Nucleus accumbens (tissue), 56 donors: Measurements from ENCODE around the gene C1R.
A peak's percentile ranks its signal among the peaks of the same experiment; 100 is the strongest.
"Not testable (repeated sequence)": the region's sequence is repeated elsewhere in the genome, so short reads cannot be mapped to it uniquely, and the experiment has no call there.

Experiments
- DNase-seq, 56 donors: peaks; one replicate each; lab custom pipeline; 2025; lab: John Stamatoyannopoulos, UW

C1R gene

GRCh38 chr12:7121324-7121723, 29.1 kb upstream of the C1R start:
- DNase-seq = no peak

- DNase-seq = no peak
These were observed 27.9 kb upstream of the C1R start for GRCh38 chr12:7120166-7120565.

GRCh38 chr12:7118881-7119280, 26.6 kb upstream of the C1R start:
- DNase-seq = no peak

- no peak for DNase-seq
These were observed 25.4 kb upstream of the C1R start for GRCh38 chr12:7117670-7118069.

- no peak for DNase-seq
These were observed 24.7 kb upstream of the C1R start for GRCh38 chr12:7116916-7117315.

GRCh38 chr12:7116196-7116595, 24.0 kb upstream of the C1R start:
- DNase-seq = no peak

GRCh38 chr12:7114851-7115250, 22.6 kb upstream of the C1R start:
- DNase-seq = no peak

- no peak for DNase-seq
These were observed 21.8 kb upstream of the C1R start for GRCh38 chr12:7114008-7114407.

GRCh38 chr12:7113389-7113871, 21.2 kb upstream of the C1R start:
- DNase-seq = peak in 1 of 56 donors; percentile 16

GRCh38 chr12:7112041-7112440, 19.8 kb upstream of the C1R start:
- no peak for DNase-seq

GRCh38 chr12:7110661-7111060, 18.4 kb upstream of the C1R start:
- DNase-seq = no peak

GRCh38 chr12:7109572-7109920, 17.3 kb upstream of the C1R start:
- no peak for DNase-seq

GRCh38 chr12:7108796-7109571, 16.7 kb upstream of the C1R start, which contains the start of gene C1RL:
C1RL (minus strand) TSS chr12:7109214; CDS start chr12:7109180, 34 bp downstream.
- DNase-seq = peak in 48 of 56 donors; percentile 14 to 85 (median 52)

GRCh38 chr12:7108003-7108795, 16.0 kb upstream of the C1R start:
- DNase-seq = peak in 12 of 56 donors; percentile 7 to 39 (median 27)

- DNase-seq = no peak
These were observed 15.4 kb upstream of the C1R start for GRCh38 chr12:7107636-7108002.

GRCh38 chr12:7107181-7107580, 14.9 kb upstream of the C1R start:
- DNase-seq = not testable (repeated sequence)

GRCh38 chr12:7106082-7106481, 13.8 kb upstream of the C1R start:
- DNase-seq = no peak

GRCh38 chr12:7103837-7104584, 11.8 kb upstream of the C1R start:
- DNase-seq = no peak

- DNase-seq = no peak
These were observed 10.3 kb upstream of the C1R start for GRCh38 chr12:7102582-7102981.

GRCh38 chr12:7101694-7102131, 9.5 kb upstream of the C1R start:
- no peak for DNase-seq
